Measurements from ENCODE around the gene CGB1. TPM values are rescaled to one million over a fixed set of nuclear protein-coding genes. Genes with fewer than 3 reads are reported as not detected.

CGB1 gene
- total and polyA plus RNA-seq, 10 of the 15 experiments (the other 5 are each of a cell fraction or from before 2014, with no cell fraction given) = not detected

DNA sequence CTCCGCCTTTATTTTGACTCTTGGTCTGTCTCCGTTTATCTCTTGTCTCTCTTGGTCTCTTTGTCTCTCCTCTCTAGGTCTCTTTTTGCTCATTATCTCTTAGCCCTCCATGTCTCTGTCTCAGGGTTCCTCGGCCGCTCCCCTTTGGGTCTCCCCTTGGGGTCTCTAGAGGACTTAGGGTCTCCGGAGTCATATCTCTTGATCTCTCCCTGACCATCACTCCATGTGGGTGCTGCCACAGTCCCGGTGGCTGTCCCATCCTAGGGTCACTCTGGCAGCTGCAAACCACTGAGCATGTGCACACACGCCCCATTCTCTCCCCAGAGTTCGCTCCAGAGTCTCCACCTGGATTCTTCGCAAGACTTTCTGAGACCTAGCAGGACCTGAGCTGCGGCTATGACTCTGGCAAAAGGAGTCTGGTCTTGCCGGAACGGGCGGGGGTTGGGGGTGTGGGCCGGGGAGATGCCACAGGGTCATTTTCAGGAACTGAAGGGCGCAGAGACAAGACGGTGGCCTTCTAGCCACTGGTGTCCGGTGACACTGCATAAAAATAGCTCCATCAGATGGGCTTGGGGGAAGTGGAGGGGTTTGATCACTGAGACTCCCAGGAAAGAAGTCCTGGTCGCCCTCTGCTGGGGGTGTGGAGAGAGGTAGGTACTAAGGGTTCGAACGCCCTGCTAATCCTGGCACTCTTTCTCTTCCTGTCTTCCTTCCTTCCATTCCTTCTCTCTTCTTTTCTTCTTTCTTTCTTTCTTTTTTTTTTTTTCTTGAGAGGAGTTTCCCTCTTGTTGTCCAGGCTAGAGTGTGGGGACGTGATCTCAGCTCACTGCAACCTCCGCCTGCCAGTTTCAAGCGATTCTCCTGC lies 37.1 kb upstream of the CGB1 start:
- Histone ChIP-seq H3K79me2 (ENCODE audit: control insufficient read depth, insufficient read depth, low read length) (no peaks in the 10 kb centered on the region), H4K20me1 (ENCODE audit: control insufficient read depth, insufficient read depth) (no peaks in the 10 kb centered on the region), H2AFZ (ENCODE audit: control insufficient read depth, low read depth, low read length) (no peak overlapping the region), H3K4me1 (ENCODE audit: control insufficient read depth, insufficient read depth, low read length) (no peaks in the 10 kb centered on the region), H3K4me3 (no peak overlapping the region), H3K27ac (ENCODE audit: control insufficient read depth, insufficient read depth) (no peak overlapping the region), H3K9ac (ENCODE audit: control insufficient read depth, insufficient read depth, low read length) (no peak overlapping the region), H3K9me3 (replicated peaks; ENCODE audit: control insufficient read depth, insufficient read depth, low read length) (no peaks in the 10 kb centered on the region; the same call in 2 of the 3 replicates), H3K27me3 (replicated peaks in 1 of 2; ENCODE audit: control insufficient read depth in 2 of 2, insufficient read depth in 2 of 2, low read length in 1 of 2) (peaks cover 0 to 3% of the 10 kb centered on the region in 2 experiments; a peak in 3 of 4 replicates), H3K4me2 (ENCODE audit: control insufficient read depth, insufficient read depth) (no peak overlapping the region), H3K36me3 (ENCODE audit: control insufficient read depth in 2 of 2, insufficient read depth in 2 of 2, low read length in 1 of 2) (no peaks in the 10 kb centered on the region)
- in situ Hi-C loops (cut with MboI) = no loop called here
- ChIA-PET CTCF (interaction anchor here (0.6 to 2.6 kb wide), 5 partner anchors 26 to 731 kb away, joined by 3 to 15 read pairs (median 4); no protein-coding TSS in a partner anchor), RAD21 (ENCODE audit: unreplicated experiment) (no interaction called here), POLR2A (interaction anchor here (0.7 kb wide), 1 partner anchor 25 kb away, joined by 8 read pairs; no protein-coding TSS in a partner anchor), SMC1A (ENCODE audit: uncharacterized antibody, unreplicated experiment) (interaction anchor here (0.8 to 1.3 kb wide), 2 partner anchors 24 to 135 kb away, joined by 3 read pairs; no protein-coding TSS in a partner anchor)
- TF ChIP-seq, protein P1, sequence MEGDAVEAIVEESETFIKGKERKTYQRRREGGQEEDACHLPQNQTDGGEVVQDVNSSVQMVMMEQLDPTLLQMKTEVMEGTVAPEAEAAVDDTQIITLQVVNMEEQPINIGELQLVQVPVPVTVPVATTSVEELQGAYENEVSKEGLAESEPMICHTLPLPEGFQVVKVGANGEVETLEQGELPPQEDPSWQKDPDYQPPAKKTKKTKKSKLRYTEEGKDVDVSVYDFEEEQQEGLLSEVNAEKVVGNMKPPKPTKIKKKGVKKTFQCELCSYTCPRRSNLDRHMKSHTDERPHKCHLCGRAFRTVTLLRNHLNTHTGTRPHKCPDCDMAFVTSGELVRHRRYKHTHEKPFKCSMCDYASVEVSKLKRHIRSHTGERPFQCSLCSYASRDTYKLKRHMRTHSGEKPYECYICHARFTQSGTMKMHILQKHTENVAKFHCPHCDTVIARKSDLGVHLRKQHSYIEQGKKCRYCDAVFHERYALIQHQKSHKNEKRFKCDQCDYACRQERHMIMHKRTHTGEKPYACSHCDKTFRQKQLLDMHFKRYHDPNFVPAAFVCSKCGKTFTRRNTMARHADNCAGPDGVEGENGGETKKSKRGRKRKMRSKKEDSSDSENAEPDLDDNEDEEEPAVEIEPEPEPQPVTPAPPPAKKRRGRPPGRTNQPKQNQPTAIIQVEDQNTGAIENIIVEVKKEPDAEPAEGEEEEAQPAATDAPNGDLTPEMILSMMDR (IDR thresholded peaks at IDR 0.05 in 2 of 3, conservative IDR thresholded peaks at IDR 0.05 in 1 of 3; ENCODE audit: control insufficient read depth in 2 of 3, extremely low read depth in 1 of 3, insufficient read depth in 1 of 3, low read depth in 3 of 3, low read length in 3 of 3) = peak in 2 of 3 experiments; percentile 12 to 34; a peak in 2 of 6 replicates
- TF ChIP-seq NFYB (IDR thresholded peaks at IDR 0.05; ENCODE audit: insufficient read depth, low read depth, low read length) = no peak
- peak; percentile 41; the same call in 2 of the 3 replicates for ATAC-seq
- WGBS (ENCODE audit: insufficient coverage, insufficient replicate concordance, low lambda C conversion rate, missing lambda C conversion rate) = 56% methylated on average over 23 of the region's 23 CpGs
- no peak for FAIRE-seq
- intact Hi-C loops (cut with micrococcal nuclease; ENCODE audit: unreplicated experiment) = no loop called here
- no TSS peak for BruUV-seq (replicated peaks)
- no peak for DNase-seq (ENCODE audit: low read depth, low spot score)
